HG03378 (cell line): ENCODE measurements around the gene NSD1.
"Not testable (repeated sequence)": the region's sequence is repeated elsewhere in the genome, so short reads cannot be mapped to it uniquely, and the experiment has no call there.

Experiments used
- ATAC-seq: cut with Tn5 transposase; IDR thresholded peaks from one replicate; pipeline ENCODE4 v1.9.1; 2021; ENCODE audit warnings: mild to moderate bottlenecking, moderate library complexity; ENCODE audit not compliant: unreplicated experiment

Gene NSD1

GRCh38 chr5:177339107-177339638 lies 205.6 kb downstream of the NSD1 start:
- no peak for ATAC-seq

GRCh38 chr5:177343000-177343399 lies 209.4 kb downstream of the NSD1 start:
- not testable (repeated sequence) for ATAC-seq

- no peak for ATAC-seq
These were observed 210.2 kb downstream of the NSD1 start for GRCh38 chr5:177343777-177344176.

GRCh38 chr5:177344891-177345290 lies 211.3 kb downstream of the NSD1 start:
- no peak for ATAC-seq

GRCh38 chr5:177346820-177347219 lies 213.2 kb downstream of the NSD1 start:
- no peak for ATAC-seq

GRCh38 chr5:177347699-177348098 lies 214.1 kb downstream of the NSD1 start:
- ATAC-seq: no peak

- no peak for ATAC-seq
These were observed 215.7 kb downstream of the NSD1 start for GRCh38 chr5:177349362-177349647.

GRCh38 chr5:177349762-177350161 lies 216.2 kb downstream of the NSD1 start:
- no peak for ATAC-seq
